Panc1 (cell line): ENCODE measurements around the gene SORBS1. TPM values are rescaled to one million over a fixed set of nuclear protein-coding genes. Genes with fewer than 3 reads are reported as not detected.

Experiments
- ATAC-seq: fragments of 200-7000 bp; cut with Tn5 transposase; 2 replicates; pipeline ENCODE4 v1.9.1; 2020; ENCODE audit warnings: mild to moderate bottlenecking, moderate library complexity
- BruUV-seq: library from RNA; stranded (reverse); fragments of 400-500 nt; replicated peaks from 2 replicates; lab custom pipeline; 2021; lab: Mats Ljungman, UMichigan
- CTCF ChIA-PET: fragments of 300-600 bp; sonication (Branson Sonifier 250); formaldehyde crosslinking; loops from one replicate; lab custom pipeline; 2022; ENCODE audit warnings: antibody characterized with exemption; lab: Charles Lee
- POLR2A ChIA-PET: fragments of 300-600 bp; sonication (Branson Sonifier 250); formaldehyde crosslinking; loops from one replicate; lab custom pipeline; 2022; ENCODE audit warnings: antibody characterized with exemption; lab: Charles Lee
- DNase-seq: peaks from one replicate; pipeline ENCODE4 v3.0.0-alpha.2; 2010; ENCODE audit warnings: low read depth, low spot score
- H3K27ac ChIP-seq: 2 replicates; pipeline ENCODE4 v1.5.1; 2011; ENCODE audit warnings: mild to moderate bottlenecking, low read length, inconsistent platforms
- H3K27me3 ChIP-seq: fragments of 200-500 bp; sonication (Bioruptor generic); 2 replicates; pipeline ENCODE4 v1.6.0; 2014; ENCODE audit warnings: low read length, inconsistent platforms; ENCODE audit not compliant: control insufficient read depth, insufficient read depth
- H3K36me3 ChIP-seq: fragments of 200-500 bp; sonication (Bioruptor generic); 2 replicates; pipeline ENCODE4 v1.5.1; 2014; ENCODE audit warnings: inconsistent platforms, mild to moderate bottlenecking, low read length, moderate library complexity; ENCODE audit not compliant: control insufficient read depth, insufficient read depth
- H3K4me1 ChIP-seq: 2 replicates; pipeline ENCODE4 v1.5.1; 2011; ENCODE audit warnings: inconsistent platforms, mild to moderate bottlenecking, low read length, moderate library complexity; ENCODE audit not compliant: control insufficient read depth, insufficient read depth
- H3K4me3 ChIP-seq, 2 experiments: 2 replicates each; pipeline ENCODE4 v1.5.1; 2011 to 2012; ENCODE audit warnings: low read depth in 2 of 2, low read length in 2 of 2, mild to moderate bottlenecking in 2 of 2, inconsistent platforms in 1 of 2, moderate library complexity in 1 of 2
- H3K9me3 ChIP-seq: fragments of 200-500 bp; sonication (Bioruptor generic); 2 replicates; pipeline ENCODE4 v1.5.1; 2014; ENCODE audit warnings: low read depth, mild to moderate bottlenecking, inconsistent platforms, low read length, moderate library complexity; ENCODE audit not compliant: control insufficient read depth, insufficient read depth
- POLR2AphosphoS5 ChIP-seq: IDR thresholded peaks from 2 replicates; pipeline ENCODE4 v1.6.1; 2012; ENCODE audit warnings: mild to moderate bottlenecking, low read depth, low read length, moderate library complexity
- SIN3A ChIP-seq: IDR thresholded peaks from 2 replicates; pipeline ENCODE4 v1.6.1; 2012; ENCODE audit warnings: low read depth, mild to moderate bottlenecking, low read length, moderate library complexity, borderline replicate concordance; ENCODE audit not compliant: insufficient read depth
- TCF7L2 ChIP-seq: IDR thresholded peaks from 2 replicates; pipeline ENCODE4 v1.6.1; 2011; ENCODE audit warnings: mild to moderate bottlenecking, low read depth, low read length, inconsistent platforms
- in situ Hi-C: cut with HindIII; loops from 2 replicates; pipeline ENCODE4 v1.10.0; 2016; ENCODE audit warnings: low sequenced_read_pairs, low pct_unique_long_range_greater_than_20kb
- intact Hi-C: fragments of 100-400 bp; cut with micrococcal nuclease; formaldehyde crosslinking; loops from one replicate; pipeline ENCODE4 v1.10.0; 2022; ENCODE audit not compliant: unreplicated experiment
- total RNA-seq: library from RNA; stranded (reverse); gene quantifications from one replicate; pipeline ENCODE4 v1.2.1, GENCODE V29; 2021; ENCODE audit not compliant: unreplicated experiment
- TF ChIP-seq, protein P1 (sequence below): fragments of 450-650 bp; IDR thresholded peaks from 2 replicates; pipeline ENCODE4 v1.5.1; 2017; ENCODE audit warnings: mild to moderate bottlenecking
- TF ChIP-seq, protein P2 (sequence below), 2 experiments: IDR thresholded peaks; 2 replicates each; pipeline ENCODE4 v1.6.1; 2011 to 2012; ENCODE audit warnings: low read depth in 2 of 2, control low read depth in 1 of 2, low read length in 1 of 2, mild to moderate bottlenecking in 1 of 2, moderate library complexity in 1 of 2; ENCODE audit not compliant: insufficient read depth in 1 of 2

SORBS1 gene
- total RNA-seq, 1 experiment from 2014 or later, result 29.4 TPM

DNA sequence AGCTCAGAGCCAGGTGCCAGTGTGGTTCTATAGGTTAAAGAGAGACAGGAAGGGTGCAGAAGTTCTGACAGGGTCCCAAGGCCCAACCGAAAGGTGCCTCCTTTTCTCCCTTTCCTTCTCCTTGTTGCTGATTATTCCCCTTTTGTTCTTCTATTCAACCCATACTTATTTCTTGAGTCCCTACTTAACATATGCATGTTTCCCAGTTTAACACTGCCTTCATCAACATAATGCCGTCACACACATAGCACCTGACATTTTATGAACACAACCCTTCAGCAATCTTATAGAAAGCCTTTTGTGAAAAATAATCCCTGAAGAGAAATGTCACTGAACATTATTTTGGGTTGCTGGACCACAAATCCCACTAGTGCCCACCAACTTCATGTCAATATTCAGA lies 39.1 kb downstream of the SORBS1 start:
- BruUV-seq, result no TSS peak
- Histone ChIP-seq H3K4me1 (peaks cover 70% of the 10 kb centered on the region), H3K9me3 (no peaks in the 10 kb centered on the region), H3K36me3 (no peaks in the 10 kb centered on the region), H3K4me3 (no peak overlapping the region), H3K27ac (peak overlapping the region; percentile 73), H3K27me3 (no peaks in the 10 kb centered on the region)
- ChIA-PET CTCF (no interaction called here), POLR2A (no interaction called here)
- DNase-seq (no peak), ATAC-seq (no peak)
- in situ Hi-C loops (no loop called here), intact Hi-C loops (no loop called here)
- TF ChIP-seq, protein P1, sequence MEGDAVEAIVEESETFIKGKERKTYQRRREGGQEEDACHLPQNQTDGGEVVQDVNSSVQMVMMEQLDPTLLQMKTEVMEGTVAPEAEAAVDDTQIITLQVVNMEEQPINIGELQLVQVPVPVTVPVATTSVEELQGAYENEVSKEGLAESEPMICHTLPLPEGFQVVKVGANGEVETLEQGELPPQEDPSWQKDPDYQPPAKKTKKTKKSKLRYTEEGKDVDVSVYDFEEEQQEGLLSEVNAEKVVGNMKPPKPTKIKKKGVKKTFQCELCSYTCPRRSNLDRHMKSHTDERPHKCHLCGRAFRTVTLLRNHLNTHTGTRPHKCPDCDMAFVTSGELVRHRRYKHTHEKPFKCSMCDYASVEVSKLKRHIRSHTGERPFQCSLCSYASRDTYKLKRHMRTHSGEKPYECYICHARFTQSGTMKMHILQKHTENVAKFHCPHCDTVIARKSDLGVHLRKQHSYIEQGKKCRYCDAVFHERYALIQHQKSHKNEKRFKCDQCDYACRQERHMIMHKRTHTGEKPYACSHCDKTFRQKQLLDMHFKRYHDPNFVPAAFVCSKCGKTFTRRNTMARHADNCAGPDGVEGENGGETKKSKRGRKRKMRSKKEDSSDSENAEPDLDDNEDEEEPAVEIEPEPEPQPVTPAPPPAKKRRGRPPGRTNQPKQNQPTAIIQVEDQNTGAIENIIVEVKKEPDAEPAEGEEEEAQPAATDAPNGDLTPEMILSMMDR, result no peak
- TF ChIP-seq, protein P2, sequence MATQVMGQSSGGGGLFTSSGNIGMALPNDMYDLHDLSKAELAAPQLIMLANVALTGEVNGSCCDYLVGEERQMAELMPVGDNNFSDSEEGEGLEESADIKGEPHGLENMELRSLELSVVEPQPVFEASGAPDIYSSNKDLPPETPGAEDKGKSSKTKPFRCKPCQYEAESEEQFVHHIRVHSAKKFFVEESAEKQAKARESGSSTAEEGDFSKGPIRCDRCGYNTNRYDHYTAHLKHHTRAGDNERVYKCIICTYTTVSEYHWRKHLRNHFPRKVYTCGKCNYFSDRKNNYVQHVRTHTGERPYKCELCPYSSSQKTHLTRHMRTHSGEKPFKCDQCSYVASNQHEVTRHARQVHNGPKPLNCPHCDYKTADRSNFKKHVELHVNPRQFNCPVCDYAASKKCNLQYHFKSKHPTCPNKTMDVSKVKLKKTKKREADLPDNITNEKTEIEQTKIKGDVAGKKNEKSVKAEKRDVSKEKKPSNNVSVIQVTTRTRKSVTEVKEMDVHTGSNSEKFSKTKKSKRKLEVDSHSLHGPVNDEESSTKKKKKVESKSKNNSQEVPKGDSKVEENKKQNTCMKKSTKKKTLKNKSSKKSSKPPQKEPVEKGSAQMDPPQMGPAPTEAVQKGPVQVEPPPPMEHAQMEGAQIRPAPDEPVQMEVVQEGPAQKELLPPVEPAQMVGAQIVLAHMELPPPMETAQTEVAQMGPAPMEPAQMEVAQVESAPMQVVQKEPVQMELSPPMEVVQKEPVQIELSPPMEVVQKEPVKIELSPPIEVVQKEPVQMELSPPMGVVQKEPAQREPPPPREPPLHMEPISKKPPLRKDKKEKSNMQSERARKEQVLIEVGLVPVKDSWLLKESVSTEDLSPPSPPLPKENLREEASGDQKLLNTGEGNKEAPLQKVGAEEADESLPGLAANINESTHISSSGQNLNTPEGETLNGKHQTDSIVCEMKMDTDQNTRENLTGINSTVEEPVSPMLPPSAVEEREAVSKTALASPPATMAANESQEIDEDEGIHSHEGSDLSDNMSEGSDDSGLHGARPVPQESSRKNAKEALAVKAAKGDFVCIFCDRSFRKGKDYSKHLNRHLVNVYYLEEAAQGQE (IDR thresholded peaks at IDR 0.05; ENCODE audit: insufficient read depth in 1 of 2, low read depth in 2 of 2, low read length in 1 of 2), result no peak
- no peak for TF ChIP-seq TCF7L2
- no peak for TF ChIP-seq SIN3A
- no peak for TF ChIP-seq POLR2AphosphoS5

DNA sequence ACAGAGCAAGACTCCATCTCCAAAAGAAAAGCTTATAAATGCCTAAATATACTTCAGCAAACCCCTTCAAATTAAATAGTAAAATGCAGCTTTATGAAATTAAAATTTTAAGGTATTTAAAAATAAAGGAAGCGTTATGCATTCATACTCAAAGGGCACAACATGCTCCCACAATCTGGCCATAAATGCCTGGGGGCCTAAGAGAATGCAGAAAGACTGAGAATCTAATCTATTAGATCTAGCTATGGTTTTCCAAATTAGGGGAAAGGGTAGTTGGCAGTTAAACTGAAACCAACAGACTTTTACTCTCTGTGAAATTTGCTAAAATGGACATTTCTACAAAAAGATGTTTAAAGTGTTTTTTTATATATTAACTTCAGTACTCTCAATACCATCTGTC lies 40.6 kb downstream of the SORBS1 start:
- POLR2A ChIA-PET, result interaction anchor here (0.5 to 0.6 kb wide), 2 partner anchors 42 to 75 kb away, joined by 7 to 9 read pairs; no protein-coding TSS in a partner anchor

More for the DNA sequence above, 40.6 kb downstream of the SORBS1 start:
- CTCF ChIA-PET, result no interaction called here
- intact Hi-C loops (no loop called here), in situ Hi-C loops (no loop called here)
- no TSS peak for BruUV-seq
- no peak for TF ChIP-seq TCF7L2
- no peak for TF ChIP-seq POLR2AphosphoS5
- TF ChIP-seq, protein P1, result no peak
- no peak for TF ChIP-seq SIN3A
- TF ChIP-seq, protein P2 (IDR thresholded peaks at IDR 0.05; ENCODE audit: insufficient read depth in 1 of 2, low read depth in 2 of 2, low read length in 1 of 2), result no peak
- ATAC-seq, result no peak
- Histone ChIP-seq H3K4me1 (peaks cover 77% of the 10 kb centered on the region), H3K27ac (peak overlapping the region; percentile 62), H3K36me3 (no peaks in the 10 kb centered on the region), H3K4me3 (no peak overlapping the region), H3K27me3 (no peaks in the 10 kb centered on the region), H3K9me3 (no peaks in the 10 kb centered on the region)
- DNase-seq, result no peak
